Stimulated activated CD4-positive, alpha-beta T cell treated with anti-CD3 and anti-CD28 coated beads, TNF-alpha, amount 100 ng/mL, for 48 hours (primary cell): Measurements from ENCODE around the gene MIOS.
A peak's percentile ranks its signal among the peaks of the same experiment; 100 is the strongest.

ENCODE experiments used
- DNase-seq, 3 donors: peaks; one replicate each; pipeline ENCODE4 v3.0.0-alpha.2; 2020; ENCODE audit warnings: low read depth in 3 of 3

The MIOS gene

DNA sequence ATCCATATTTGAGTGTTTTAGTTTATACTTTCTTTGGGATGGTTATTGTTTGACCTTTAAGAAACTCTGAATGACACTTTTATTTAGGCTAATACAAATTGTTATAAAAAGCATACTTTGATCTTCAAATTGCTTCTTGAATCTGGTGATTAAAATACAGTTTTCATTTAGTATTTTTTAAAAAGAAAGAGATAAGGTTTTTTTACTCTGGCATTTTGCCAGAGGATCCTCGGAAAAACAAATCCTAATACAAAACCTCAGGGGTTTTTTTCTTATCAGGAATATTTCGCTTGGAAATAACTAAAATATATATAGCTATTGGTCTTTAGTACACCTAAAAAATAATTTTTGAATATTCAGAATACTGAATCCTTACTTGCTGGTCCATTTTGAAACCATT is 17.0 kb downstream of the MIOS start:
- DNase-seq = no peak

DNA sequence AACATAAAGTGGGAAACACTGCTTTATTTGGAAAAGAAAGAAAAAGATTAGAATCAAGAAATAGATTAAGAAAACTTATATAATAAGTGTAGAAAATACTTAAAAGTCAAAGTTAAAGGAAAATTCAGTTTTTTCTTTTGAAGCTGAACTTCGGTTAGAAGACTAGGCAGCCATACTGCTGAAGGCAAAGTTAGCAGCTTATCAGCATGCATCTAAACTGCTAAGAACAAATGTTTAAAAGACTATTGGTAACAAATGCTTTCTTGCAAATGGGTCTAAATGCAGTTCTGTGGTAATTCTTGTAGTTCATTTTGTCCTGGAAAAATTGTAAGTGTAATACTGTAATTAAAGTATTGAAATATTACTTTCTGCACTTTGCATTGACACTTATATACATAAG is 18.0 kb downstream of the MIOS start:
- no peak for DNase-seq

DNA sequence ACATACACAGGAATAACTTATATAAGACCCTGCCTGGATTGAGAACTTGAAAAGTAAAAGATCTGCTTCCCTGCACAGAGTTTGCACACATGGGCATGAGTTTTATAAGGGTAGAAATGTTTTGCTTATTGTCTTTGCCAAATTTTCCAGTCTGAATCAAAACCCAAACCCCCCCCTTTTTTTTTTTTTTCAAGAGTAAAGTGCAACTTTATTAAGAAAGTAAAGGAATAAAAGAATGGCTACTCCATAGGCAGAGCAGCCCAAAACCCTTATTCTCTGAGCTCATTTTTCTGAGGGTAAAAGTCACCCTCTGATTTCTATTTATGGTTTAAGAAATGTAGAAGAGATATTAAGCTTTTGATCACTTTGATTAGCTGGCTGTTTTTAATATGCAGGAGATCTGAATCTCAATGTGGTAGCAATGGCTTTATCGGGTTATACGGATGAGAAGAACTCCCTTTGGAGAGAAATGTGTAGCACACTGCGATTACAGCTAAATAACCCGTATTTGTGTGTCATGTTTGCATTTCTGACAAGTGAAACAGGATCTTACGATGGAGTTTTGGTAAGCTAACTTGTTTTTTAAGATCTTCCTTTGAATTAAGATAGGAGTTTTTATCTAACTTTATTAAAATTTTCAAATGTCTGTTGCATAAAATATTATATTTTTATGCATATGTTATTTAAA is 18.7 kb downstream of the MIOS start:
- DNase-seq = no peak

DNA sequence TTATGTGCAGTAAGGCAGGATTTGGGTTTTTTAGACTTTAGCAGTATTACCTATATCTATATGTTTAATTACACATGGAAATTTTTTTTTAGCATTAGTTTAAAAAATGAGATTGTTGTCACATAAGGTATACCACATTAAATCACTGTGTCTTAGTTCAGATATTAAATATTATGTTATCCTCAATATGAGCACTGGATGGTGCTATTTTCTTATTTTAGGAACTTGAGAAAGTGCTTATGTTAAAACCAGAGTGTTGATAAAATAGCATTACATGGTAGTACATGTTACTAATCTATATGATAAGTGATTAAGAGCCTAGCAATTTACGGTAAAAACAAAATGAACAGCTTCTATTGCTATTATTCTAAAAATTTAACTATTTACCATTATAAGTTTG is 28.8 kb downstream of the MIOS start:
- no peak for DNase-seq

DNA sequence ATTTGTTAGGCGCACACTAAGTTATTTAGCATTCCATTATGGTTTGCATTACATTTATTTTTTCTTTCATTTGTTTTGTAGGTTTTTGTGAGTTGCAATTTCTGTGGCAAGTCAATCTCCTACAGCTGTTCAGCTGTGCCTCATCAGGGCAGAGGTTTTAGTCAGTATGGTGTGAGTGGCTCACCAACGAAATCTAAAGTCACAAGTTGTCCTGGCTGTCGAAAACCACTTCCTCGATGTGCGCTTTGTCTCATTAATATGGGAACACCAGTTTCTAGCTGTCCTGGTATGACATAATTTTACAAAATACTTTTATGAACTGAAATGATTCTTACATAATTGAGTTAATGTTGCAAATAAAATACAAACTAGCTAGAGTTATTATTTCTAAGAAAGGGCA is 29.5 kb downstream of the MIOS start:
- DNase-seq = no peak

DNA sequence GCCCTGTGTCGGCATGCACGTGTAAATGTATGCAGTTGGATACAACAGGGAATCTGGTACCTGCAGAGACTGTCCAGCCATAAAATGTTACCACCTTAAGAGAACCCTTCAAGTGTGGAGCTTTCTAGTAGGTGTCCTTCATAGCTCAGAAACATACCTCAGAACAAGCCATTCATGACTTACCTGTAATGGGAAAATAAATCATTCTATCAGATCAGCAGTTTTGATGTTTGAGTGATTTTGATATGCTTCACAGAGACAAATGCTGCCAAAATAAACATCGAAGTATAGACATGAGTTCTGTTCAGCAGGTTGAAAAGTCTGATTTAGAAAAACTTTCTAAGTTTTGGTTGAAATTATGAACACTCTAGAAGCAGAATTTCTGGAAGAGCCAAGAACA is 40.3 kb downstream of the MIOS start:
- no peak for DNase-seq

DNA sequence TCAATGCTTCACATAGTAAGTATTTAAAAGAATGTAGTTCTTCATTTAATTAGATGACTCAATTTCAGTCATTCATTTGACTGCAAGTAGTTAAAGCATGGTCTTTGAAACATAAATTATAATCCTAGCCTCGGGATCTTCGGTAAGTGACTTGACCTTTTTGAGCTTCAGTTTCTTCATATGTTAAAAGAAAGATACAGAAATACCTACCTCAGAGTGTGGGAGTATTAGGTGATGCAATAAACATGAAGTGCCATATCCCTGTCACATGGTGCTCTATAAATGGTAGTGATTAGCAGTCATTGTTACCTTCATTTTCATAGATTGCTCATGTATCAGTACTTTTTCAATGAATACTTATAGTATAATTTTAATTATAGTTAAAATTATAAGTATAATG is 42.6 kb downstream of the MIOS start:
- no peak for DNase-seq

DNA sequence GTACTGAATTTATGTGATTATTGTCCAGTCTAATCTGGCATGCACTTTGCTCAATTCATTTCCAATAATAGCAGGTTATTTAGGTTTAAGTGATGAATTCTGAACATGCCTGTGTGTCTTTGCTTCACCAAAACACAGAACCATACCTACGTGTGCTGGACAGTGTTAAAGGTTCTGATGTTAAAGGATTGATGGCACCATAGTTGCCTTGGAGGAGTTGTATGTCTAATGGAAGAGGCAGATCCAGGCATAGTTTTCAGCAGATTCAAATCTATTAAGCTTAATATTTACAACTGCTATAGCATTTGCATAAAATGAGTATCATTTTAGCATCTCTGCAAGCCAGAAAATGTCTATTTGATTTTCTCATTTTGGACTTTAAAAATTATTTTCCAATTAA is 45.8 kb downstream of the MIOS start:
- DNase-seq = no peak

DNA sequence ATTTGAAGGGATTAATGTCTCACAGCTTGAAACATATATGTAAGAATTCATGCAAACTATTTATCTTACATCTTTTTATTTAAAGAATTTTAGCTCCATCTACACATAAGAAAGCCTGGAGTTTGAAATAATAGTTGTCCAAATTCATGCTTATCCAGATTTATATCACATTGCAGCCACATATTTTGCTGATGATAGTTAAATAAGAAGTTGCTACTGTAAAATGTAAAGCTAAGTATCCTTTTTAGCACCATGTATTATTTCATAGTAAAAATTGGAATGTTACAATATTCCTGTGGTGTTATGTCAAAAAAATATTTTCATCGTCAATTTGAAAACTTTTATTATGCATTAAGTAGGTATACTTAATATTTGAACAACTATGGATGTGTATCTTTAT is 46.5 kb downstream of the MIOS start:
- DNase-seq = no peak

DNA sequence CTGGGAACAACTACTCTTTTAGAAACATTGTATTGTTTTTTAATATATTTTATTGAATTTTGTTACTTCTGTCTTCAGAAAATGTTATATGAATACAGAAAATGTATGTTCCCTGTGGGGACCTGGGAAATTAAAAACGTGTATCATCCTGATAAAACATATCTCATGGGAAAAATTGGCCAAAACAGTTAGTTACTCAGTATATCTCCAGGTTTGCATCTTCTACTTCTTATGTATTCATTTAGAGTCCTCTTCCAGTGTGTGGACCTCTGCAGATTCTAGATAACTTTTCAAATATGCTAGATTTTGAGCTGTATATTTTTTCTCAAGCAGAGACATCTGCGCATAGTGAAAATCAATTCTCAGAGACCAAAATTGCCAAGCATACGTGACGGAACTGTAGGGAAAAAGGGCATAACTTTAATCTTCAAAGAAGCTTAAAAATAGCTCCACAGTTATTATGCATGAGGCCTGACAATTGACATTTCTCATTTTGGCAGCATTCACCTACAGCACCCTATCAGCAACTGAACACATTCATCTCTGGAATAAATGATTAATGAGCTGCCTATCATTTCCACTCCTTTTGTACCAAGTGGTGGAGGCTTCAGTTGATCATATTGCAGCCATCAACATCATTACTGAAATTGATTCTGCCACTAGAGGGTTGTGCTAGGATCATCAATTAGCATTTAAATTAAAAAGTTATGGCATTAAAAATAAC is 47.5 kb downstream of the MIOS start:
- no peak for DNase-seq

DNA sequence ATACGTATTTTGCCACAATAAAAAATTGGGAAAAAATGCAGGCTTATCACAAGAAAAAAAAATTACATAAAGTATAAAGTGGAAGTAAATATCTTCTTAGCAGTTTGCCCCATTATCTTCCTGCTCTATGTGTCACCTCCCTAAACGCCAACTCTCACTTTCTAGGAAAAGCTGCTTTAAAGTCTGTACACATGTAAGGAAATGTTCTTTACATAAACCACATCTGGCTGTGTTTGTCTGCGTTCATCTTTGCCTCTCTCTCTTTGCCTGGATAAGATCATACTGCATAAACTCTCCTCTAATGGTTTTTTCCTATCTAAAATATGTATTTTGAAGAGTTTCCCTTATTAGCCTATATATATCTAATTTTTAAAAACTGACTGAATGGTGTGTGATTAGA is 50.9 kb downstream of the MIOS start:
- DNase-seq = no peak

DNA sequence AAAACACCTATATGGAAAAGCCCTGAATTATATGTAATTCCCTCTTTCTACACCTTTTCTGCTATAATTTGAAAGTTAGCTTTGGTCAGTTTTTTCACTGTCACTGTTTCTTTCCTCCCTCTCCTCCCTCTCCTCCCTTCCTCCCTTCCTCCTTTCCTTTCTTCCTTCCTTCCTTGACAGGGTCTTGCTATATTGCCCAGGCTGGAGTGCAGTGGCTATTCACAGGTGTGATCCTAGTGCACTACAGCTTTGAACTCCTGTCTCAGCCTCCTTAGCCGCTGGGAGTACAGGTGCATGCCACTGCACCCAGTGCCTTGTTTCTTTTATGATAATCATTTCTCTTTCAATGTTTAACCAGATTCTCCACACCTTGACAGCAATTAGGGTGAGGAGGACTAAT is 51.7 kb downstream of the MIOS start:
- DNase-seq = no peak

DNA sequence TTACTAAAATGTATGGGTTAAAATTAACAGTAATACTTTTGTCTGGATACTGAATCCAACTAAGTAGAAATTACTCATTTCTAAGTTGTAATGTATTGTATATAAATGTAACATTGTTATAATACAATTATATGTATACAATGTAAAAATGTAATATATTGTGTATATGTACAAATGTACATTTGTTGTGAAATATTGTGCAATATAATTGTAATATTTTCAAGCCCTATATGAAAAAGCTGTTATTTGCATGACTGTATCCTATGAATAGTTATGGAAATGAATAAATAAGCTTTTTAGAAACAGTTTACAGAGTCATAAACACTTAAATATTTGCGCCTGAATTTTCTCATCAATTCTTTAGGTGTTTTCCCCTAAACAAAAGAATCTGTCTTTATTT is 53.6 kb downstream of the MIOS start:
- no peak for DNase-seq

DNA sequence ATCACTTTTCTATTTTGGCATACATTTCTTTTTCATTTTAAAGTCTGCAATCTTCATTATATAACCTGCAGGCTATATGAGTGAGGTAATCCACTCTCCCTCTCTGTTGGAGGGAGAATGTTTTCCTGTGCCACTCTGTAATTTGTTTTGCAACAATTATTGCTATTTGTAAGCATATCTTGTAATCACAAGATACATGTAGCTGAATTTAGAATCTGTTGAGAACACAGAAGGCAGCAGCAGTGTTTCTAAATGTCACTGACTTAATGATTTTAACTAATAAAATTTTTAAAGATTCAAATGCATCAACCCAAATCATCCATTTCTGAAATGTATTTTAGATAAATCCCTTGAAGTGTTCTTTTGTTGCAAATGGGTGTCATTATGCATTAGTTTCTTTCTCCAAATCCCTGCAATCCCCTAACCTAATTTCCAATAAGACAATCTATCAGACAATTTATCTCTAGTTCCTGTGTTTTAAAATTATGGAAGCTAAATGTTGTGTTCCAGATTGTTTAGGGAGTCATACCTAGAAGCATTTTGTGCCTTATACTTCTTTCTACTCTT is 54.0 kb downstream of the MIOS start:
- DNase-seq = no peak

DNA sequence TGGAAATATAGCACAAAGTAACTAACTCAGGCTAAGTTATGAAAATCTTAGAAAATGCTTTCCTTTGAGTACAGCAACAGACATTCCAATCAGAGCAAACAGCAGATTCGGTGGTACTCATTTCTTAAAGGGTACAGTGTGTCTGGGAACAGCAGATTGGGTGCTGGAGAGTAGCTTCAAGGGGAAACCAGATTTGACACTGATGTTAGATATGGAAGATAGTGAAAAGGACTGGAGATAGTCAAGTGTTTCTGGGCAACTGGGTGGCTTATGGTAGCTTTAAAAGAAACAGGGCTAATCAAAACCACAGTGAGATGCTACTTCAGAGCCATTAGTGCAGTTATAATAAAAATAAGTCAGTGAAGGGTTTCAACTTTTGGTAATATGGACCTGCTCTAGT is 61.8 kb downstream of the MIOS start:
- no peak for DNase-seq

DNA sequence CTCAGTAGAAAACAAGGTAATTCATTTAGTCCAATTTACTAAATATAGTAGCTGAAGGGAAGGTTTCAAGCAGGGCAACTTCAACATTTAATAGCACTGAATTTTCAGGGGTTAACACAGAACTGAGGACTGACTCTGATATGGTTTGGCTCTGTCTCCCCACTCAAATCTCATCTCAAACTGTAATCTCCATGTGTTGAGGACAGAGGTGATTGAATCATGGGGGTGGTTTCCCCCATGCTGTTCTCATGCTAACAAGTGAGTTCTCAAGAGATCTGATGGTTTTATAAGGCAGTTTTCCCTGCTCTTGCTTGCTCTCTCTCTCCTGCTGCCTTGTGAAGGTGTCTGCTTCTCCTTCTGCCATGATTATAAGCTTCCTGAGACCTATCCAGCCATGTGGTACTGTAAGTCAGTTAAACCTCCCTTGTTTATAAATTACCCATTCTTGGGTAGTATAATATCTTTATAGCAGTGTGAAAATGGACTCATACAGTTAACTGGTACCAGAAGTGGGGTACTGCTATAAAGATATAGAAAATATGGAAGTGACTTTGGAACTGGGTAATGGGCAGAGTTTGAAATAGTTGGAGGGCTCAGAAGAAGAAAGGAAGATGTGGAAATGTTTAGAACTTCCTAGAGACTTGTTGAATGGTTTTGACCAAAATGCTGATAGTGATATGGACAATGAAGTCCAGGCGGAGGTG is 64.1 kb downstream of the MIOS start:
- no peak for DNase-seq

DNA sequence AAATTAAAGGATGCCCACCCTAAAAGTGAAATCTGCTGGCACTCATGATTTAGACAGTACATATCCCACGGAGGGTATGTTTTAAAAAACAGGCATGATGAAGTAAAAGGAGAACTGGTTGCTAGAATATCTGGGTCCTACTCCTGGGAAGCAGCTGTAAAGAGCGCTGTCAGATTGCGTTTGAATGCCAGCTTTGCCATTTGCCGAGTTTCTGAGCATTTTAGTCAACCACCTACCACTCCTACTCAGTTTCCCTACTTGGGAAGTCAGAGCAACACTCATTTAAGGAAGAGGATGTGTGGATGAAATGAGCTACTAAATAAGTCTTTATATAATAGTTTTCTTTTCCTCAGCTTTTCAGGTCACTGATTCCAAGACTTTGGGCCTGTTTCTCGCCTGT is 72.7 kb downstream of the MIOS start:
- DNase-seq = peak in 1 of 3 donors; percentile 1

DNA sequence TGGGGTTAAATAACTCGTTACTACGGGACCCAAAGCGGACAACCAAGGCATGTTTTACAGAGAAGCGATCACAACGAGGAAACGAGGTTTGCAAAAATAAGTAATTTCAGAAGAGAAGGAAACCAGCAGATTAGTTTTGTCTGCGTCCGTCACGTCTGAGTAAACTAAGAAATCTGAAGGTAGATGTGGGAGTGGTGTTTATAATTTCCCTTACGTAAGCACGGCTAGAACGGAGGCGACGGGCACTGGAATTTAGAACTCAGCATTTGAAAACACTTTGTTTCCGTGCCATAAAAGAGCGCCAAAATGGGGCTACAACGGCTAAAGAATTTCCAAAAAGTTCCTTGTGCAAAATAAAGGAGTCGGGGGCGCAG is 73.2 kb downstream of the MIOS start:
- DNase-seq = peak in 1 of 3 donors; percentile 27

DNA sequence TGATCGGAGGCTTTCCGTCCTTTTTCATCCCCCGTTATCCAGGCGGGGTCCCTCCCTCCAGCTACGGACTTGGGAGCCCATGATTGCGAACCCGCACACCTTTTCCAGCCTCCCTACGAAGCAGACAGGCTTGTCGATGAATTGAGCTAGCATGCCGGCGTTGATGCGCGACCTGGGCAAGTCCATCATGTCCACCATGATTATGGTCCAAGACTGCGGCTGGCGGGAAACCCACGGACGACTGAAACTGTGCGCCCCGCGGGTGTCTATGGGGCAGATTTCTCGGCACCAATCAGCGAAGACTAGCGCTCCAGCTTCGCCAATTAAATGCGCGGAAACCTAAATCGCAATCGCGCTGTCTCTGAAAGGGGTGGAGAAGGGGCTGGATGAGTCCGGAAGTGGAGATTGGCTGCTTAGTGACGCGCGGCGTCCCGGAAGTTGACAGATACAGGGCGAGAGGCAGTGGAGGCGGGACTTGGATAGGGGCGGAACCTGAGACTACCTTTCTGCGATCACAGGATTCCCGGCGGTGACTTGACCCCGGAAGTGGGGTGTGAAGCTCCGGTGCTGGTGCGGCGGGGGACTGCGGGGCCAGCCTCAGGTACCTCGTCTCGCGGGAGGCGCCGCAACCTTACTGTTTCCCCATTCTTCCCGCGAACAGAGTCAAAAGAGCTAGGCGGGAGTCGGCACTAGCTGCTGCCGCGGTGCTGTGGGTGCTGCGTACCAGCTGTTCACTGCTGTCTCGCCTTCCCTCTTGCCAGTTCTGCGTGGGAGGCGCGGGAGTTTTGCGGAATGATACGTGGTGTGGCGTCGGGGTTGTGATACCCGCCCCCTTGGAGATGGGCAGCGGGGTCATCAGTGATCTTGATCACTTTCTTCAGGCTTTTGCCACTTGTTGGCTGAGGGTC is 73.8 kb downstream of the MIOS start, which contains the start of gene UMAD1:
Gene UMAD1, plus strand, starts transcription at position 532 of the 908 bp plus-strand sequence. CDS start 32,620 bp downstream, outside the sequence.
- DNase-seq = peak; percentile 94 to 98 (median 94)

DNA sequence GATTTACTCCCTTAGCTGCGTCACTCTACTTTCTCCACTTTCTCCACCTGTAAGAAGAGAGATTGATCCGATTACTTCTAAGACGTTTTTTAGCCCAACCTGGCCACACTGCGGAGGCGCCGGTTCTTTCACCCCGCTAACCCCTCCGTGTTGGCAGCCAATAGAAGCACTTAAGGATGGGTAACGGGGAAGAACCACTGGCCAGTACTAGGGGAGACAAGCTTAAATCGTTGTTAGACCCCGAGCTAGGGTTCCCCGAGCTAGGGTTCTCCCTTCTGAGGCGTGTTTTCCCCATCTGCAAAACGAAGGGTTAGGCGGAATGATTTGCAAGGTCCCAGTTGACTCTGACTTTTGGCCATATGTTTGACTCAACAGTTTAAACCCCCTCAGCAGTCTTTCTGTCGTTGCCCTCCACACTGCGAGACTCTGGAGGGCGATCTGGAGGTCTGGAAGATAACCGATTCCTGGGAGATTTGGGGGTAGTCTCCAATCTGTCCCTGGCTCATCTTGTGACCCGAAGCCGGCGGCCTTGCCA is 74.5 kb downstream of the MIOS start:
- DNase-seq = peak in 1 of 3 donors; percentile 21

DNA sequence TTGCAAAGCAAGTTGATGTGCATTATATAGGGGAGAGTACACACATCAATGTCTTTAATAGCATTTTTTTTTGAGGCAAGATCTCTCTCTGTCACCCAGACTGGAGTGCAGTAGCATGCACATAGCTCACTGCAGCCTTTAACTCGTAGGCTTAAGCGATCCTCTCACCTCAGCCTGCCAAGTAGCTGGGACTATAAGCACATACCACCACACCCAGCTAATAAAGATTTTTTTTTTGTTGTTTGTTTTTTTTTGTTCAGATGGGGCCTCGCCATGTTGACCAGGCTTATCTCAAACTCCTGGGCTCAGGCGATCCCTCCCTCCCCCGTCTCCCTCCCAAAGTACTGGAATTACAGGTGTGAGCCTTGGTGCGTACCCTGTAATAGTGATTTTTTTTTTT is 75.4 kb downstream of the MIOS start:
- DNase-seq = no peak
